Transverse colon (tissue), 3 donors: ENCODE measurements around the gene DNAJC6.

ENCODE experiments used
- POLR2A ChIP-seq: fragments of 450-650 bp; IDR thresholded peaks from one replicate; pipeline ENCODE4 v1.6.1; 2016; ENCODE audit warnings: antibody characterized with exemption, mild to moderate bottlenecking, moderate library complexity
- POLR2AphosphoS5 ChIP-seq, 3 donors: sonication (generic); formaldehyde crosslinking; IDR thresholded peaks; one replicate each; pipeline ENCODE4 v1.6.1; 2016; ENCODE audit warnings: antibody characterized with exemption in 3 of 3

- TF ChIP-seq POLR2A (no peak), POLR2AphosphoS5 (IDR thresholded peaks at IDR 0.05) (no peak)
Observed at GRCh38 chr1:65319141-65319540, 9.8 kb downstream of the DNAJC6 start.
